ENCODE measurements around the gene CHCHD6.

GRCh38 chr3:127003175-127003555 is 299.1 kb downstream of the CHCHD6 start:
- no peak for TF ChIP-seq POLR2A (IDR thresholded peaks at IDR 0.05)
- TF ChIP-seq, protein P1, sequence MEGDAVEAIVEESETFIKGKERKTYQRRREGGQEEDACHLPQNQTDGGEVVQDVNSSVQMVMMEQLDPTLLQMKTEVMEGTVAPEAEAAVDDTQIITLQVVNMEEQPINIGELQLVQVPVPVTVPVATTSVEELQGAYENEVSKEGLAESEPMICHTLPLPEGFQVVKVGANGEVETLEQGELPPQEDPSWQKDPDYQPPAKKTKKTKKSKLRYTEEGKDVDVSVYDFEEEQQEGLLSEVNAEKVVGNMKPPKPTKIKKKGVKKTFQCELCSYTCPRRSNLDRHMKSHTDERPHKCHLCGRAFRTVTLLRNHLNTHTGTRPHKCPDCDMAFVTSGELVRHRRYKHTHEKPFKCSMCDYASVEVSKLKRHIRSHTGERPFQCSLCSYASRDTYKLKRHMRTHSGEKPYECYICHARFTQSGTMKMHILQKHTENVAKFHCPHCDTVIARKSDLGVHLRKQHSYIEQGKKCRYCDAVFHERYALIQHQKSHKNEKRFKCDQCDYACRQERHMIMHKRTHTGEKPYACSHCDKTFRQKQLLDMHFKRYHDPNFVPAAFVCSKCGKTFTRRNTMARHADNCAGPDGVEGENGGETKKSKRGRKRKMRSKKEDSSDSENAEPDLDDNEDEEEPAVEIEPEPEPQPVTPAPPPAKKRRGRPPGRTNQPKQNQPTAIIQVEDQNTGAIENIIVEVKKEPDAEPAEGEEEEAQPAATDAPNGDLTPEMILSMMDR (IDR thresholded peaks at IDR 0.05) = no peak
